ENCODE measurements around the gene LIPC. TPM values are rescaled to one million over a fixed set of nuclear protein-coding genes. Genes with fewer than 3 reads are reported as not detected.

The LIPC gene
- total RNA-seq, 1 donor from 2014 or later = not detected

- H3K27ac Mint-ChIP-seq (ENCODE audit: unreplicated experiment) = no peak overlapping the region
- H3K4me3 Mint-ChIP-seq (ENCODE audit: unreplicated experiment) = no peak overlapping the region
- TF ChIP-seq CTCF (IDR thresholded peaks at IDR 0.05; ENCODE audit: unreplicated experiment) = no peak
- no peaks in the 10 kb centered on the region for H3K9me3 Mint-ChIP-seq (ENCODE audit: unreplicated experiment)
- H3K36me3 Mint-ChIP-seq (ENCODE audit: low read depth, unreplicated experiment) = peaks cover 4% of the 10 kb centered on the region
- no peak for DNase-seq (ENCODE audit: low spot score)
- peaks cover 4% of the 10 kb centered on the region for H3K27me3 Mint-ChIP-seq (ENCODE audit: unreplicated experiment)
- peaks cover 17% of the 10 kb centered on the region for H3K4me1 Mint-ChIP-seq (ENCODE audit: unreplicated experiment)
Measured at GRCh38 chr15:58590236-58590635, 158.4 kb downstream of the LIPC start.

- TF ChIP-seq CTCF (IDR thresholded peaks at IDR 0.05; ENCODE audit: unreplicated experiment) = no peak
- peaks cover 4% of the 10 kb centered on the region for H3K36me3 Mint-ChIP-seq (ENCODE audit: low read depth, unreplicated experiment)
- H3K27me3 Mint-ChIP-seq (ENCODE audit: unreplicated experiment) = no peaks in the 10 kb centered on the region
- H3K27ac Mint-ChIP-seq (ENCODE audit: unreplicated experiment) = no peak overlapping the region
- no peak for DNase-seq (ENCODE audit: low spot score)
- H3K9me3 Mint-ChIP-seq (ENCODE audit: unreplicated experiment) = no peaks in the 10 kb centered on the region
- peaks cover 11% of the 10 kb centered on the region for H3K4me1 Mint-ChIP-seq (ENCODE audit: unreplicated experiment)
- H3K4me3 Mint-ChIP-seq (ENCODE audit: unreplicated experiment) = no peak overlapping the region
Measured at GRCh38 chr15:58590926-58591325, 159.1 kb downstream of the LIPC start.

GRCh38 chr15:58593870-58594269, 162.1 kb downstream of the LIPC start:
- no peak for TF ChIP-seq CTCF (IDR thresholded peaks at IDR 0.05; ENCODE audit: unreplicated experiment)
- Mint-ChIP-seq H3K9me3 (ENCODE audit: unreplicated experiment) (no peaks in the 10 kb centered on the region), H3K4me3 (ENCODE audit: unreplicated experiment) (no peak overlapping the region), H3K36me3 (ENCODE audit: low read depth, unreplicated experiment) (peaks cover 4% of the 10 kb centered on the region), H3K4me1 (ENCODE audit: unreplicated experiment) (peaks cover 11% of the 10 kb centered on the region), H3K27me3 (ENCODE audit: unreplicated experiment) (peaks cover 2% of the 10 kb centered on the region), H3K27ac (ENCODE audit: unreplicated experiment) (no peak overlapping the region)
- no peak for DNase-seq (ENCODE audit: low spot score)

- H3K27me3 Mint-ChIP-seq (ENCODE audit: unreplicated experiment) = peaks cover 2% of the 10 kb centered on the region
- no peak for DNase-seq (ENCODE audit: low spot score)
- no peaks in the 10 kb centered on the region for H3K9me3 Mint-ChIP-seq (ENCODE audit: unreplicated experiment)
- peaks cover 4% of the 10 kb centered on the region for H3K4me1 Mint-ChIP-seq (ENCODE audit: unreplicated experiment)
- H3K36me3 Mint-ChIP-seq (ENCODE audit: low read depth, unreplicated experiment) = peaks cover 4% of the 10 kb centered on the region
- no peak for TF ChIP-seq CTCF (IDR thresholded peaks at IDR 0.05; ENCODE audit: unreplicated experiment)
- H3K27ac Mint-ChIP-seq (ENCODE audit: unreplicated experiment) = no peak overlapping the region
- H3K4me3 Mint-ChIP-seq (ENCODE audit: unreplicated experiment) = no peak overlapping the region
Measured at GRCh38 chr15:58594898-58595297, 163.1 kb downstream of the LIPC start.

GRCh38 chr15:58595516-58596263, 163.9 kb downstream of the LIPC start:
- no peak overlapping the region for H3K27ac Mint-ChIP-seq (ENCODE audit: unreplicated experiment)
- H3K27me3 Mint-ChIP-seq (ENCODE audit: unreplicated experiment) = peaks cover 2% of the 10 kb centered on the region

More at GRCh38 chr15:58595516-58596263, 163.9 kb downstream of the LIPC start:
- no peaks in the 10 kb centered on the region for H3K9me3 Mint-ChIP-seq (ENCODE audit: unreplicated experiment)
- H3K4me1 Mint-ChIP-seq (ENCODE audit: unreplicated experiment) = no peaks in the 10 kb centered on the region
- DNase-seq (ENCODE audit: low spot score) = no peak
- no peak overlapping the region for H3K4me3 Mint-ChIP-seq (ENCODE audit: unreplicated experiment)
- peaks cover 7% of the 10 kb centered on the region for H3K36me3 Mint-ChIP-seq (ENCODE audit: low read depth, unreplicated experiment)
- TF ChIP-seq CTCF (IDR thresholded peaks at IDR 0.05; ENCODE audit: unreplicated experiment) = no peak

Data from endothelial cell (in vitro differentiated cells).